K562 (cell line): ENCODE measurements around the gene UBE2E3. TPM values are rescaled to one million over a fixed set of nuclear protein-coding genes. Genes with fewer than 3 reads are reported as not detected.

ENCODE experiments used
- ATF7 ChIP-seq: fragments of 450-650 bp; IDR thresholded peaks from 2 replicates; pipeline ENCODE4 v1.7.1; 2014; ENCODE audit warnings: mild to moderate bottlenecking, moderate library complexity
- FOXP1 ChIP-seq: sonication (generic); formaldehyde crosslinking; IDR thresholded peaks from 2 replicates; pipeline ENCODE4 v1.8.0; 2022; ENCODE audit warnings: mild to moderate bottlenecking, missing genetic modification reagents
- HDAC1 ChIP-seq, 2 experiments: fragments of 450-650 bp; IDR thresholded peaks; 2 replicates each; pipeline ENCODE4 v1.6.1; 2016 to 2017; ENCODE audit warnings: inconsistent platforms in 1 of 2, mild to moderate bottlenecking in 1 of 2, moderate library complexity in 1 of 2
- PML ChIP-seq: IDR thresholded peaks from 2 replicates; pipeline ENCODE4 v1.6.1; 2012; ENCODE audit warnings: low read length, inconsistent platforms
- SMAD1 ChIP-seq: fragments of 150-350 bp; IDR thresholded peaks from 2 replicates; pipeline ENCODE4 v1.6.1; 2014; ENCODE audit warnings: low read length, low read depth; ENCODE audit not compliant: partially characterized antibody
- SMARCA4 ChIP-seq: fragments of 450-650 bp; IDR thresholded peaks from 2 replicates; pipeline ENCODE4 v1.6.1; 2016
- XRCC3 ChIP-seq: fragments of 450-650 bp; IDR thresholded peaks from 2 replicates; pipeline ENCODE4 v1.6.1; 2017; ENCODE audit warnings: mild to moderate bottlenecking, moderate library complexity
- ZNF133 ChIP-seq: fragments of 250-450 bp; sonication (Bioruptor Pico); IDR thresholded peaks from 2 replicates; pipeline ENCODE4 v1.4.0; 2020; ENCODE audit warnings: mild to moderate bottlenecking
- ZNF699 ChIP-seq: fragments of 250-450 bp; sonication (Bioruptor Pico); IDR thresholded peaks from 2 replicates; pipeline ENCODE4 v1.8.0; 2021; ENCODE audit warnings: mild to moderate bottlenecking, moderate library complexity; ENCODE audit not compliant: insufficient replicate concordance
- ZNF76 ChIP-seq: fragments of 250-450 bp; sonication (Bioruptor Pico); IDR thresholded peaks from 2 replicates; pipeline ENCODE4 v1.4.0; 2020; ENCODE audit warnings: mild to moderate bottlenecking, moderate library complexity, borderline replicate concordance
- polyA plus RNA-seq, 8 experiments: library from polyadenylated mRNA; depleted of rRNA in 4 of 8; stranded (reverse) in 5 of 8; unstranded in 3 of 8; fragments of >200 nt; fragmentation: Nextera tagmentation in 2 of 8; fragmentation: Illumina TruSeq in 1 of 8; extraction: Ambion mirVana in 2 of 8; extraction: Trizol in 1 of 8; gene quantifications; 2 replicates each; pipeline versions ENCODE4 v1.2.1 to v1.2.3, GENCODE V29; 2011 to 2014; ENCODE audit warnings: inconsistent platforms in 1 of 8, missing spikeins in 1 of 8
- total RNA-seq, 7 experiments: library from RNA; depleted of rRNA in 6 of 7; stranded (reverse); fragments of >200 nt in 6 of 7; fragmentation: Illumina TruSeq in 2 of 7; extraction: Trizol in 2 of 7; gene quantifications; 2 replicates each; pipeline versions ENCODE4 v1.2.1 to v1.2.3, GENCODE V29; 2011 to 2021; ENCODE audit warnings: low replicate concordance in 1 of 7
- TF ChIP-seq, protein P1 (sequence below): fragments of 250-450 bp; sonication (Bioruptor Pico); IDR thresholded peaks from 2 replicates; pipeline ENCODE4 v1.4.0; 2020; ENCODE audit warnings: mild to moderate bottlenecking, moderate library complexity
- TF ChIP-seq, protein P2 (sequence below): IDR thresholded peaks from 3 replicates; pipeline ENCODE4 v1.6.1; 2011; ENCODE audit warnings: borderline replicate concordance, mild to moderate bottlenecking, moderate library complexity; ENCODE audit not compliant: insufficient read length; ENCODE audit errors: extremely low read depth
- TF ChIP-seq, protein P3 (sequence below): fragments of 450-650 bp; IDR thresholded peaks from 2 replicates; pipeline ENCODE4 v1.7.0; 2016; ENCODE audit warnings: borderline replicate concordance

UBE2E3 gene
- total and polyA plus RNA-seq, 9 of the 15 experiments (the other 6 are each of a cell fraction or from before 2014, with no cell fraction given): 58.2 to 173 (median 78.0) TPM

DNA sequence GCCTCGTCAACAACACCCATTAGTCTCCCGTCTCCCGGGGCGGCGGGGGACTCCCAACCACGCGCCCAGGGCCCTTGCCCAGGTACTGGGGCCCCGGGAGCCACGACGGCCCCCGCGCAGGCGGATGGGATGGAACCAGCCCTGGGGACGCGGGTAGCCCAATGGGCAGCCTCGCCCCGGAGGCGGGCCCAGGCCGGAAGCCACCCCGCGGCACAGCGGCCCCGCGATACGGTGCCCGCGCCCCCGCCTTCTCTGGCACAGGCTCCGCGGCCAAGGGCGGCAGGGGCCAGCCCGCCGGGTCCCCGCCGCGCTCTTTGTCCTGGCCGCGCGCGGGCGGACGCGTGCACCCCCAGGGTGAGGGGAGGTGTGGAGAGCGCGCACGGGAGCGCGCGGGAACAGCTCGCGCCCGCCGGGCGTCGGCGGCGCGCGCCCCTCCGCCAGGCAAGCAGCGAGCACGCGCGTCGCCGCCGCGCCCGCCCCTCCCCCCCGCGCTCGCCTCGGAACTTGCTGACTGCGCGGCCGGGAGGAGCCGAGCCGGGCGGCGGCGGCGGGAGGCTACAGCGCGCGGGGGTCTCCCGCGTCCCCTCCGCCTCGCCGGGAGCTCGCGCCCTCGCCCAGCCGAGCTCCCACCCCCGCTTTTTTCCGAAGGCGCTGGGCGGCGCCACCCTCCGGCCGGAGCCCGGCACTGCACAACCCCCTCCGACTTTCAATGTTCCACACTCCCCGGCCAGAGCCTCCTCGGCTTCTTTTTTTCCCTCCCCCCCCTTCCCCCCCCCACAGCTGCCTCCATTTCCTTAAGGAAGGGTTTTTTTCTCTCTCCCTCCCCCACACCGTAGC is at the start of gene UBE2E3 (continued):
- TF ChIP-seq, protein P1, sequence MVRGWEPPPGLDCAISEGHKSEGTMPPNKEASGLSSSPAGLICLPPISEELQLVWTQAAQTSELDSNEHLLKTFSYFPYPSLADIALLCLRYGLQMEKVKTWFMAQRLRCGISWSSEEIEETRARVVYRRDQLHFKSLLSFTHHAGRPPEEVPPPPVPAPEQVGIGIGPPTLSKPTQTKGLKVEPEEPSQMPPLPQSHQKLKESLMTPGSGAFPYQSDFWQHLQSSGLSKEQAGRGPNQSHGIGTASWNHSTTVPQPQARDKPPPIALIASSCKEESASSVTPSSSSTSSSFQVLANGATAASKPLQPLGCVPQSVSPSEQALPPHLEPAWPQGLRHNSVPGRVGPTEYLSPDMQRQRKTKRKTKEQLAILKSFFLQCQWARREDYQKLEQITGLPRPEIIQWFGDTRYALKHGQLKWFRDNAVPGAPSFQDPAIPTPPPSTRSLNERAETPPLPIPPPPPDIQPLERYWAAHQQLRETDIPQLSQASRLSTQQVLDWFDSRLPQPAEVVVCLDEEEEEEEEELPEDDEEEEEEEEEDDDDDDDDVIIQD (CRISPR knock-in tag): no peak
- no peak for TF ChIP-seq ZNF133
- TF ChIP-seq PML: peak; percentile 50; the same call in 1 of the 2 replicates
- TF ChIP-seq FOXP1: no peak
- TF ChIP-seq, protein P2, sequence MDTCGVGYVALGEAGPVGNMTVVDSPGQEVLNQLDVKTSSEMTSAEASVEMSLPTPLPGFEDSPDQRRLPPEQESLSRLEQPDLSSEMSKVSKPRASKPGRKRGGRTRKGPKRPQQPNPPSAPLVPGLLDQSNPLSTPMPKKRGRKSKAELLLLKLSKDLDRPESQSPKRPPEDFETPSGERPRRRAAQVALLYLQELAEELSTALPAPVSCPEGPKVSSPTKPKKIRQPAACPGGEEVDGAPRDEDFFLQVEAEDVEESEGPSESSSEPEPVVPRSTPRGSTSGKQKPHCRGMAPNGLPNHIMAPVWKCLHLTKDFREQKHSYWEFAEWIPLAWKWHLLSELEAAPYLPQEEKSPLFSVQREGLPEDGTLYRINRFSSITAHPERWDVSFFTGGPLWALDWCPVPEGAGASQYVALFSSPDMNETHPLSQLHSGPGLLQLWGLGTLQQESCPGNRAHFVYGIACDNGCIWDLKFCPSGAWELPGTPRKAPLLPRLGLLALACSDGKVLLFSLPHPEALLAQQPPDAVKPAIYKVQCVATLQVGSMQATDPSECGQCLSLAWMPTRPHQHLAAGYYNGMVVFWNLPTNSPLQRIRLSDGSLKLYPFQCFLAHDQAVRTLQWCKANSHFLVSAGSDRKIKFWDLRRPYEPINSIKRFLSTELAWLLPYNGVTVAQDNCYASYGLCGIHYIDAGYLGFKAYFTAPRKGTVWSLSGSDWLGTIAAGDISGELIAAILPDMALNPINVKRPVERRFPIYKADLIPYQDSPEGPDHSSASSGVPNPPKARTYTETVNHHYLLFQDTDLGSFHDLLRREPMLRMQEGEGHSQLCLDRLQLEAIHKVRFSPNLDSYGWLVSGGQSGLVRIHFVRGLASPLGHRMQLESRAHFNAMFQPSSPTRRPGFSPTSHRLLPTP: no peak
- TF ChIP-seq ZNF76 (CRISPR knock-in tag): no peak
- TF ChIP-seq, protein P3, sequence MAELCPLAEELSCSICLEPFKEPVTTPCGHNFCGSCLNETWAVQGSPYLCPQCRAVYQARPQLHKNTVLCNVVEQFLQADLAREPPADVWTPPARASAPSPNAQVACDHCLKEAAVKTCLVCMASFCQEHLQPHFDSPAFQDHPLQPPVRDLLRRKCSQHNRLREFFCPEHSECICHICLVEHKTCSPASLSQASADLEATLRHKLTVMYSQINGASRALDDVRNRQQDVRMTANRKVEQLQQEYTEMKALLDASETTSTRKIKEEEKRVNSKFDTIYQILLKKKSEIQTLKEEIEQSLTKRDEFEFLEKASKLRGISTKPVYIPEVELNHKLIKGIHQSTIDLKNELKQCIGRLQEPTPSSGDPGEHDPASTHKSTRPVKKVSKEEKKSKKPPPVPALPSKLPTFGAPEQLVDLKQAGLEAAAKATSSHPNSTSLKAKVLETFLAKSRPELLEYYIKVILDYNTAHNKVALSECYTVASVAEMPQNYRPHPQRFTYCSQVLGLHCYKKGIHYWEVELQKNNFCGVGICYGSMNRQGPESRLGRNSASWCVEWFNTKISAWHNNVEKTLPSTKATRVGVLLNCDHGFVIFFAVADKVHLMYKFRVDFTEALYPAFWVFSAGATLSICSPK: no peak
- no peak for TF ChIP-seq HDAC1 (IDR thresholded peaks at IDR 0.05)
- TF ChIP-seq ZNF699 (CRISPR knock-in tag): no peak
- TF ChIP-seq SMAD1: no peak
- peak; percentile 61; the same call in 1 of the 2 replicates for TF ChIP-seq ATF7
- TF ChIP-seq XRCC3: no peak
- no peak for TF ChIP-seq SMARCA4
